Upper lobe of right lung (tissue), 1 donor: ENCODE results near the gene GSTA3. TPM values are rescaled to one million over a fixed set of nuclear protein-coding genes. Genes with fewer than 3 reads are reported as not detected.
"Not testable (repeated sequence)": the region's sequence is repeated elsewhere in the genome, so short reads cannot be mapped to it uniquely, and the experiment has no call there.

Experiments
- ATAC-seq: fragments of 200-7000 bp; cut with Tn5 transposase; one replicate; pipeline ENCODE4 v1.9.1; 2020; ENCODE audit warnings: mild to moderate bottlenecking, moderate library complexity
- DNase-seq: peaks from one replicate; pipeline ENCODE4 v3.0.0-alpha.2; 2020
- H3K27ac ChIP-seq: fragments of 200-600 bp; one replicate; pipeline ENCODE4 v1.8.0; 2022
- H3K27me3 ChIP-seq: fragments of 200-600 bp; one replicate; pipeline ENCODE4 v1.8.0; 2022; ENCODE audit warnings: mild to moderate bottlenecking
- H3K36me3 ChIP-seq: fragments of 200-600 bp; one replicate; pipeline ENCODE4 v1.8.0; 2022
- H3K4me1 ChIP-seq: fragments of 200-600 bp; one replicate; pipeline ENCODE4 v1.8.0; 2022
- H3K4me3 ChIP-seq: fragments of 200-600 bp; one replicate; pipeline ENCODE4 v1.8.0; 2022; ENCODE audit warnings: mild to moderate bottlenecking
- H3K9me3 ChIP-seq: fragments of 200-600 bp; one replicate; pipeline ENCODE4 v1.8.0; 2022
- CTCF ChIP-seq: fragments of 200-600 bp; IDR thresholded peaks from one replicate; pipeline ENCODE4 v1.8.0; 2022; ENCODE audit warnings: antibody characterized with exemption
- intact Hi-C: fragments of 100-400 bp; cut with DNase I; formaldehyde crosslinking; loops from one replicate; pipeline ENCODE4 v1.11.0; 2022
- total RNA-seq: library from RNA; stranded (reverse); fragmentation: NEBNext Ultra II Directional; extraction: Animal tissue kit (Norgen Biotek cat#: 25700); gene quantifications from one replicate; pipeline ENCODE4 v1.2.1, GENCODE V29; 2021
- donor health status: DM: no; HTN: yes; CAD: no; lungs with severe emphysema.

Gene GSTA3
- total RNA-seq, 1 donor from 2014 or later = not detected

GRCh38 chr6:52925919-52926792, 16.7 kb upstream of the GSTA3 start:
- DNase-seq (no peak), ATAC-seq (no peak)
- H3K4me1 ChIP-seq = peaks cover 3% of the 10 kb centered on the region
- no peaks in the 10 kb centered on the region for H3K36me3 ChIP-seq
- no peak overlapping the region for H3K27ac ChIP-seq
- TF ChIP-seq CTCF = no peak
- H3K27me3 ChIP-seq = no peaks in the 10 kb centered on the region
- no peaks in the 10 kb centered on the region for H3K9me3 ChIP-seq
- intact Hi-C loops = no loop called here
- no peak overlapping the region for H3K4me3 ChIP-seq

- no peaks in the 10 kb centered on the region for H3K27me3 ChIP-seq
- no peak for ATAC-seq
- H3K36me3 ChIP-seq = no peaks in the 10 kb centered on the region
- no peaks in the 10 kb centered on the region for H3K9me3 ChIP-seq
- no peak overlapping the region for H3K27ac ChIP-seq
- peaks cover 3% of the 10 kb centered on the region for H3K4me1 ChIP-seq
- no peak overlapping the region for H3K4me3 ChIP-seq
- intact Hi-C loops = no loop called here
- DNase-seq = no peak
- TF ChIP-seq CTCF = no peak
Measured at GRCh38 chr6:52925042-52925441, 15.5 kb upstream of the GSTA3 start.

- H3K9me3 ChIP-seq, ATAC-seq, H3K27me3 ChIP-seq, DNase-seq, H3K36me3 ChIP-seq, H3K4me1 ChIP-seq, H3K4me3 ChIP-seq, intact Hi-C loops: not testable (repeated sequence)
- H3K27ac ChIP-seq = peak overlapping the region; percentile 30
Measured at GRCh38 chr6:52923689-52924088, 14.2 kb upstream of the GSTA3 start.

GRCh38 chr6:52922161-52922560, 12.7 kb upstream of the GSTA3 start:
- Histone ChIP-seq H3K27ac (peak overlapping the region; percentile 30), H3K4me1 (peaks cover 12% of the 10 kb centered on the region), H3K36me3 (no peaks in the 10 kb centered on the region), H3K4me3 (no peak overlapping the region), H3K27me3 (no peaks in the 10 kb centered on the region), H3K9me3 (no peaks in the 10 kb centered on the region)
- DNase-seq (no peak), ATAC-seq (peak; percentile 33)
- intact Hi-C loops = no loop called here
- TF ChIP-seq CTCF = no peak

GRCh38 chr6:52921743-52922142, 12.2 kb upstream of the GSTA3 start:
- Histone ChIP-seq H3K27me3 (no peaks in the 10 kb centered on the region), H3K4me3 (no peak overlapping the region), H3K27ac (peak overlapping the region; percentile 30), H3K9me3 (no peaks in the 10 kb centered on the region), H3K4me1 (peaks cover 12% of the 10 kb centered on the region), H3K36me3 (no peaks in the 10 kb centered on the region)
- intact Hi-C loops = no loop called here
- ATAC-seq (no peak), DNase-seq (no peak)
- TF ChIP-seq CTCF = no peak

GRCh38 chr6:52919511-52919910, 10.0 kb upstream of the GSTA3 start:
- H3K36me3 ChIP-seq, intact Hi-C loops, H3K4me3 ChIP-seq, H3K27me3 ChIP-seq, H3K9me3 ChIP-seq, DNase-seq: not testable (repeated sequence)
- Histone ChIP-seq H3K27ac (peak overlapping the region; percentile 43), H3K4me1 (peaks cover 12% of the 10 kb centered on the region)
- ATAC-seq = peak; percentile 39

- H3K4me1 ChIP-seq, DNase-seq, H3K36me3 ChIP-seq, H3K4me3 ChIP-seq, ATAC-seq, H3K9me3 ChIP-seq, H3K27me3 ChIP-seq, intact Hi-C loops: not testable (repeated sequence)
- peak overlapping the region; percentile 58 for H3K27ac ChIP-seq
Measured at GRCh38 chr6:52918771-52919170, 9.3 kb upstream of the GSTA3 start.

- H3K4me1 ChIP-seq, H3K9me3 ChIP-seq, H3K27me3 ChIP-seq, intact Hi-C loops, DNase-seq, H3K36me3 ChIP-seq, H3K4me3 ChIP-seq: not testable (repeated sequence)
- peak overlapping the region; percentile 58 for H3K27ac ChIP-seq
- peak; percentile 34 for ATAC-seq
Measured at GRCh38 chr6:52918027-52918686, 8.7 kb upstream of the GSTA3 start.
